Superior temporal gyrus (tissue), 1 donor: ENCODE data around the gene PKD1L1.
"Not testable (repeated sequence)": the region's sequence is repeated elsewhere in the genome, so short reads cannot be mapped to it uniquely, and the experiment has no call there.

ENCODE experiments used
- DNase-seq: peaks from one replicate; pipeline ENCODE4 v3.0.0-alpha.2; 2016; ENCODE audit errors: extremely low spot score

The PKD1L1 gene

GRCh38 chr7:47766126-47766525, 182.1 kb downstream of the PKD1L1 start:
- no peak for DNase-seq

- DNase-seq: no peak
Observed at GRCh38 chr7:47765373-47765979, 182.8 kb downstream of the PKD1L1 start.

GRCh38 chr7:47764746-47765145, 183.5 kb downstream of the PKD1L1 start:
- DNase-seq: no peak

GRCh38 chr7:47763063-47763974, 184.9 kb downstream of the PKD1L1 start:
- no peak for DNase-seq

- DNase-seq: no peak
Observed at GRCh38 chr7:47762746-47763062, 185.6 kb downstream of the PKD1L1 start.

- no peak for DNase-seq
Observed at GRCh38 chr7:47762207-47762606, 186.1 kb downstream of the PKD1L1 start.

- DNase-seq: no peak
Observed at GRCh38 chr7:47759056-47759706, 189.1 kb downstream of the PKD1L1 start.

GRCh38 chr7:47758546-47758945, 189.7 kb downstream of the PKD1L1 start:
- DNase-seq: peak; percentile 14

- peak; percentile 64 for DNase-seq
Observed at GRCh38 chr7:47757921-47758411, 190.3 kb downstream of the PKD1L1 start.

- no peak for DNase-seq
Observed at GRCh38 chr7:47756636-47757035, 191.6 kb downstream of the PKD1L1 start.

GRCh38 chr7:47755248-47755647, 193.0 kb downstream of the PKD1L1 start:
- no peak for DNase-seq

- not testable (repeated sequence) for DNase-seq
Observed at GRCh38 chr7:47751724-47752123, 196.5 kb downstream of the PKD1L1 start.

GRCh38 chr7:47751043-47751442, 197.2 kb downstream of the PKD1L1 start:
- no peak for DNase-seq

- no peak for DNase-seq
Observed at GRCh38 chr7:47748041-47748440, 200.2 kb downstream of the PKD1L1 start.

GRCh38 chr7:47747160-47747559, 201.1 kb downstream of the PKD1L1 start:
- DNase-seq: no peak

GRCh38 chr7:47746468-47746867, 201.8 kb downstream of the PKD1L1 start:
- DNase-seq: no peak

GRCh38 chr7:47744883-47745282, 203.4 kb downstream of the PKD1L1 start:
- DNase-seq: no peak

GRCh38 chr7:47743965-47744591, 204.2 kb downstream of the PKD1L1 start:
- no peak for DNase-seq

GRCh38 chr7:47741984-47742383, 206.3 kb downstream of the PKD1L1 start:
- no peak for DNase-seq

- no peak for DNase-seq
Observed at GRCh38 chr7:47739891-47740290, 208.4 kb downstream of the PKD1L1 start.

- DNase-seq: no peak
Observed at GRCh38 chr7:47739301-47739875, 208.9 kb downstream of the PKD1L1 start.
